Measurements from ENCODE around the gene GALNT6. TPM values are rescaled to one million over a fixed set of nuclear protein-coding genes. Genes with fewer than 3 reads are reported as not detected.

The GALNT6 gene
- total RNA-seq, 1 donor, result 66.9 TPM

- DNase-seq (ENCODE audit: low read depth), result no peak
- TF ChIP-seq CTCF (IDR thresholded peaks at IDR 0.05; ENCODE audit: insufficient read depth, low read depth, low read length), result no peak
- H3K4me3 ChIP-seq (ENCODE audit: low read depth, low read length), result no peak overlapping the region
Observed at GRCh38 chr12:51417826-51418225, 26.6 kb upstream of the GALNT6 start.

- TF ChIP-seq CTCF (IDR thresholded peaks at IDR 0.05; ENCODE audit: insufficient read depth, low read depth, low read length), result no peak
- no peak overlapping the region for H3K4me3 ChIP-seq (ENCODE audit: low read depth, low read length)
- no peak for DNase-seq (ENCODE audit: low read depth)
Observed at GRCh38 chr12:51415931-51416330, 24.7 kb upstream of the GALNT6 start.

DNA sequence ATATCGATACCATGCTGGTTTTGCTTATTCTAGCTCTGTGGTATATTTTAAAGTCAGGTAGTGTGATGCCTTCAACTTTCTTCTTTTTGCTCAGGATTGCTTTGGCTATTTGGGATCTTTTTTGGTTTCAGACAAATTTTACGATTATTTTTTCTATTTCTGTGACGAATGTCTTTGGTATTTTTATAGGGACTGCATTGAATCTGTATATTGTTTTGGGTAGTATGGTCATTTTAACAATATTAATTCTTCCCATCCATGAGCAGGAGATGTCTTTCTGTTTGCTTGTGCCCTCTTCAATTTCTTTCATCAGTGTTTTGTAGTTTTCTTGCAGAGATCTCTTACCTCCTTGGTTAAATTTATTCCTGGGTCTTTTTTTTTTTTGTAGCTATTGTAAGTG is 22.6 kb upstream of the GALNT6 start:
- no peak overlapping the region for H3K4me3 ChIP-seq (ENCODE audit: low read depth, low read length)
- DNase-seq (ENCODE audit: low read depth), result no peak
- no peak for TF ChIP-seq CTCF (IDR thresholded peaks at IDR 0.05; ENCODE audit: insufficient read depth, low read depth, low read length)

DNA sequence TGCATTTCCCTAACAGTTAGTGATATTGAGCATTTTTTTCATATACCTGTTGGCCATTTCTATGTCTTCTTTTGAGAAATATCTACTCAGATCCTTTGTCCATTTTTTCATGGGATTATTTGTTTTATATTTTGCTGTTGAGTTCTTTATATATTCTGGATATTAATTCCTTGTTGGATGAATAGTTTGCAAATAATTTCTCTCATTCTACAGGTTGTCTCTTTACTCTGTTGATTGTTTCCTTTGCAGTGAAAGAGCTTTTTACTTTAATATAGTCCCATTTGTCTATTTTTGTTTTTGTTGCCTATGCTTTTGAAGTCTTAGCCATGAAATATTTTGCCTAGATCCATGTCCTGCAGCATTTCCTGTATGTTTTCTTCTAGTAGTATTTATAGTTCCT is 21.9 kb upstream of the GALNT6 start:
- H3K4me3 ChIP-seq (ENCODE audit: low read depth, low read length), result no peak overlapping the region
- DNase-seq (ENCODE audit: low read depth), result no peak
- no peak for TF ChIP-seq CTCF (IDR thresholded peaks at IDR 0.05; ENCODE audit: insufficient read depth, low read depth, low read length)

GRCh38 chr12:51409846-51410245 is 18.6 kb upstream of the GALNT6 start:
- DNase-seq (ENCODE audit: low read depth), result no peak
- H3K4me3 ChIP-seq (ENCODE audit: low read depth, low read length), result no peak overlapping the region
- TF ChIP-seq CTCF (IDR thresholded peaks at IDR 0.05; ENCODE audit: insufficient read depth, low read depth, low read length), result no peak

DNA sequence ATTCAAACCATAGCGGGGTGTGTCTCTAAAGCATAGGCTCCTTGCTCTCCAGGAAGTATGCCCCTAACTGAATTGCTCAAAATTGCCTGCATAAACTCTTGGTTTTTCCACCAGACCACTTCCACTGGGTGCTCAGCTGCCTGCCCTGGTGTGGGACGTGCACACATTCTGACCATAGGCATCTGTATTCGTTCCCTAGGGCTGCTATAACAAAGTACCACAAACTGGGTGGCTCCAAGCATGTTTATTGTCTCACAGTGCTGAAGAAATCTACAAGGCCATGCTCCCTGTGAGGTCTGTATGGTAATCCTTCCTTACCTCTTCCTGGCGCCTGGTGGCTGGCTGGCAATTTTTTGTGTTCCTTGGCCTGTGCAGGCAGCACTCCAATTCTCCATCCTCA is 16.4 kb upstream of the GALNT6 start:
- no peak for DNase-seq (ENCODE audit: low read depth)
- no peak overlapping the region for H3K4me3 ChIP-seq (ENCODE audit: low read depth, low read length)
- TF ChIP-seq CTCF (IDR thresholded peaks at IDR 0.05; ENCODE audit: insufficient read depth, low read depth, low read length), result no peak

DNA sequence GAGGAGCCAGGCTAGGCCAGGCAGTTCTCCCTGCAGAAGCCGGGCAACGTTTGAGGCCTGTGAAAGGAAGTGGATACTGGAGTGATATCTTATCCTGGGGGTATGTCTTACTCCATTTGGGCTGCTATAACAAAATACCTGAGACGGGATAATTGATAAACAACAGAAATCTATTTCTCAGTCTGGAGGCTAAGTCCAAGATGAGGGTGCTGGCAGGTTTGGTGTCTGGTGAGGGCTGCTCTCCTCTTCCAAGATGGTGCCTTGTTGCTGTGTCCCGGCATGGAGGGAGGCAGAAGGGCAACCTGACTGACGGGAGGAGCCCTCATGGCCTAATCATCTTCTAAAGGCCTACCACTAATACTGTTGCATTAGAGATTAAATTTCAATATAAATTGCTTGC is 15.7 kb upstream of the GALNT6 start:
- no peak for TF ChIP-seq CTCF (IDR thresholded peaks at IDR 0.05; ENCODE audit: insufficient read depth, low read depth, low read length)
- H3K4me3 ChIP-seq (ENCODE audit: low read depth, low read length), result no peak overlapping the region
- no peak for DNase-seq (ENCODE audit: low read depth)
